Measurements from ENCODE around the gene CSF3.

- peak in 1 of 2 donors; percentile 6 for TF ChIP-seq CTCF (conservative IDR thresholded peaks at IDR 0.05 in 1 of 2, IDR thresholded peaks at IDR 0.05 in 1 of 2; ENCODE audit: extremely low read depth in 1 of 2, insufficient read depth in 1 of 2, low read depth in 1 of 2, low read length in 2 of 2)
- TF ChIP-seq EZH2 (IDR thresholded peaks at IDR 0.05; ENCODE audit: borderline replicate concordance, low read length) = no peak
These were observed 6.3 kb downstream of the CSF3 start for GRCh38 chr17:40021451-40021971.
